ENCODE results near the gene YWHAG.
"Not testable (repeated sequence)": the region's sequence is repeated elsewhere in the genome, so short reads cannot be mapped to it uniquely, and the experiment has no call there.

The YWHAG gene

GRCh38 chr7:76296743-76297740, 61.7 kb downstream of the YWHAG start:
- DNase-seq (ENCODE audit: low read depth, low spot score), result peak; percentile 65

- DNase-seq (ENCODE audit: low read depth, low spot score), result peak; percentile 99
Observed at GRCh38 chr7:76294344-76295024, 64.3 kb downstream of the YWHAG start.

GRCh38 chr7:76293407-76293901, 65.3 kb downstream of the YWHAG start:
- DNase-seq (ENCODE audit: low read depth, low spot score), result no peak

- DNase-seq (ENCODE audit: low read depth, low spot score), result not testable (repeated sequence)
Observed at GRCh38 chr7:76292911-76293310, 65.9 kb downstream of the YWHAG start.

GRCh38 chr7:76292213-76292573, 66.6 kb downstream of the YWHAG start:
- no peak for DNase-seq (ENCODE audit: low read depth, low spot score)

DNA sequence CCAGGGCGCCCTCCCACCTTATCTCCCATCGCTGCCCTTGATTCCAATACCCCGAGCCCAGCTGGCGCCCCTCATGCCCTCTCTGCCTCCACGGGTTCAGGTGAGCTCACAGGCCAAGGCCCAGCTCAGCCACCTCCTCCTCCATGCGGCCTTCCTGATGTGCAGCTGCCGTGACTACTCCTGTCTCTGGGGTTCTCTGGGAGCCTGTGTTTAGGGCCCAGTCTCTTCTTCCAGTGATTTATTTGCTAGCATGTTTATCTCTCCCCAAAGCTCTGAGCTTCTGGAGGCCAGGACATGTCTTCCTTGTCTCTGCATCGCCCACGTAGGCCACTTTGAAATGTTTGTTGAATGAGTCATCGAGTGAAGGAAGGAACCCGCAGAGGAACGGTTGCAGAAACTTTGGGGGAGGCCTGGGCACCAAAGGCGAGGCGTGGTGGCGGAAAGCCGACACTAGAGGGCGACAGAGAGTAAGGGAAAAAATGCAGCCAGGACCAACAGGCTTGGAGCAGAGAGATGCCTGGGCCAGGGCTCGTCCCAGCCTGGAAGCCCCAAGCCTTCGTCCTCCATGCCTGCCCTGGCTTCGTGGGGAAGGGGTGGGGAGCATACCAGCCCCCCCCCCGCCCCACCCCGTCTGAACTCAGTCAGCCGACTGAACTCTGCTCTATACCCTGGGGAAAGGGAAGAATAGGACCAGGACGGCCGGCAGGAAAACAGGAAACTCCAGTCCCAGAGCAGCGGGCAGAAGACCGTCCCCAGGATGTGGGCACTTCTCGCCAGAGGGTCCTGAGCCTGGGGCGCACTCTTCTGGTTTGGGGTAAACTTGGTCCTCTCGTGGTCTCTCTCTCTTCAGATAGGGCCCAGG, 67.2 kb downstream of the YWHAG start:
- peak; percentile 99 for DNase-seq (ENCODE audit: low read depth, low spot score)

GRCh38 chr7:76290847-76291350, 67.9 kb downstream of the YWHAG start:
- DNase-seq (ENCODE audit: low read depth, low spot score), result peak; percentile 61

- DNase-seq (ENCODE audit: low read depth, low spot score), result no peak
Observed at GRCh38 chr7:76286842-76287403, 71.9 kb downstream of the YWHAG start.

DNA sequence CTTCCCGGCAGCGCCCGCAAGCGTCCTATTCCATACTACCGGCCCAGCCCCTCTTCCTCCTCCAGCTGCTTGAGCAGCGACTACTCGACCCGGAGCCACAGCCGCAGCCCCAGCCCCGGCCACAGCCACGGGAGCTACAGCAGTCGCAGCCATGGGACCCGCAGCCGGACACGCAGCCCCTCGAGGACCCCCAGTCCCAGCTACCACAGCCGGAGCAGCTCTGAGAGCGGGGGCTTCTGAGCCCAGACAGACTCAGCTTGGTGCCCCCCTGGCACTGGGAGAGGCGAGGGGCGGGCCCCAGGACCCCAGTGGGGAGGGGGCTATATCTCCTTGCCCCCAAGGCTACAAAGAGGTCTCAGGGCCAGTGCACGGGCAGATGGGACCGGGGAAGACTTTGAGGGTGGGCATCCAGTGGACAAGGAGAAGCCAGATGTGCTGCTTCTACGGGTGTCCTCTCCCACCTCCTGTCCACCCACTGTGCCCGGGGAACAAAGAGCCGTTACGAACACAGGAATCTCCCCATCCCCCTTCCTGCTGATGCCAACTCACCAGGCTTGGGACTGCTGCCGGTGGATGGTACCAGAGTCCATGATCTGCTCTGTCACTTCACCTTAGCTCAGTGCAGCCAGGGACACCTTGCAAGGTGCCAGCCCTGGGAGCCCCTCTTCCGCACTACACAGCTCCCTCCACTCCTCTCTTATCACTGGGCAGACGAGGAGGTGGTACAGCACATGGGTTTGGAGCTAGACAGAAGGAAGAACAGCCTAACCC, 73.0 kb downstream of the YWHAG start:
- DNase-seq (ENCODE audit: low read depth, low spot score), result no peak

- DNase-seq (ENCODE audit: low read depth, low spot score), result no peak
Observed at GRCh38 chr7:76283254-76284159, 75.3 kb downstream of the YWHAG start.

GRCh38 chr7:76282344-76283253, 76.2 kb downstream of the YWHAG start:
- peak; percentile 41 for DNase-seq (ENCODE audit: low read depth, low spot score)

DNA sequence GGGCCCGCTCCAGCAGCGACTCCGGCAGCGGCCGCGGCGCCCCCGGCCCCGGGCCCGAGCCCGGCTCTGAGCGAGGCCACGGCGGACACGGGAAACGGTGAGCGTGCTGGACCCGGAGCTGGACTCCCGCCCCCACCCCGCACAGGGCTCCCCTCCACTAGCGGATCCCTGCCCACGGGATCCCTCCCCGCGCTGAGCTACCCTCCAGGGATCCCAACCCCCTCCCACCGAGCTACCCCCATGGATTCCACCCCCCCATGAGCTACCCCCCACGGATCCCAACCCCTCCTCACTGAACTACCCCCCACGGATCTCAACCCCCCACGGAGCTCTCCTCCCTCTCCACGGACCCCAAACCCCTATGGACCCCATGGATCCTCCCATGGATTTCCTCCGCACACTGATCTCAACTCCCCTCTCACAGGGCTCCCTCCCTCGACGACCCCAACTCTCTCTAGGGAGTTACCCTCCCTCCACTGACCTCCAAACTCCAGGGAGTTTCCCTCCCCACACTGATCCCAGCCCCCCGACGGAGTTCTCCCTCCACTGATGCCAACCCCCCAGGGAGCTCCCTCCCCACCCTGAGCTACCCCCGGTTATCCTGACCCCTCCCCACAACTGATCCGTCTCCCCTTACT, 77.0 kb downstream of the YWHAG start:
- no peak for DNase-seq (ENCODE audit: low read depth, low spot score)

- no peak for DNase-seq (ENCODE audit: low read depth, low spot score)
Observed at GRCh38 chr7:76281006-76281705, 77.6 kb downstream of the YWHAG start.

DNA sequence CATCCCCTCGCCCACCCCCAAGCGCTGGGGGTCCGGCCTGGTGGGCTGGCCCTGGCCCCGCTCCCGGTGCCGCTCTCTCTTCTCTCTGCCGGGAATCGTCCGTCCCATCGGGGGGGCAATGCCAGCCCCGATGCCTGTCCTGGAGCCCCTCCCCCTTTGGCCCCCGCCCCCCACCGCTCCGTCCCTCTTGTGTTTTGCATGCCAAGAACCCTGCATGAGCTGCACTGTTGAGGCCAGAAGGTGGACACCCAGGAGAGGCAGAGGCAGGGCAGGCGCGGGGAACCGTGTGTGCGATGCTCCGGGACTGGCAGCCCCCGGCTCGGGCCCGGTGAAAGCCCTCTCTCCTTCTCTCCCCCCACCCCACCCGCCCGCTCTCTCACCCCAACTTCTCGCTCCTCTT, 78.4 kb downstream of the YWHAG start:
- no peak for DNase-seq (ENCODE audit: low read depth, low spot score)

DNA sequence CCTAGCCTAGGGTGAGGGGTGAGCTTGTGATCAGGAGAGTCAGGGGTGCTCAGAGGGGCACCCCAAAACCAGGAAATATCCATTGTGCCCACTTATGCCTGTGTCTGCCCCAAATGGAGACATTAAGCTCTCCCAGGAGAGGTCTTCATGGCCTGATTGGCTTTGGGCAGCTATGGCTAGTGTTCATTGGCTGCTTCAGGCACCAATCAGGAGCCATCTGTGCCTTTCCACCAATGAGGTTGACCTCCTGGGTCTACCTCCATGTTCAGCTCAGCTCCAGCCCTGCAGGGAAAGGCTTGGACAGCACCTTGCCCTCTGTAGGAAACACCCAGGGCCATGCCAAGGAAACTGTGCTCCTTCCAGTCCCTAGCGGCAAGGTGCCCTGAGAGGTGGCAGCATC, 80.3 kb downstream of the YWHAG start:
- no peak for DNase-seq (ENCODE audit: low read depth, low spot score)

Measured in astrocyte of the hippocampus (primary cell).